Measurements from ENCODE around the gene SLC10A6. TPM values are rescaled to one million over a fixed set of nuclear protein-coding genes. Genes with fewer than 3 reads are reported as not detected.

SLC10A6 gene
- total and polyA plus RNA-seq, 2 donors (not counting 3 experiments of a cell fraction or from before 2014, with no cell fraction given) = 0.04 TPM; not detected in 1

DNA sequence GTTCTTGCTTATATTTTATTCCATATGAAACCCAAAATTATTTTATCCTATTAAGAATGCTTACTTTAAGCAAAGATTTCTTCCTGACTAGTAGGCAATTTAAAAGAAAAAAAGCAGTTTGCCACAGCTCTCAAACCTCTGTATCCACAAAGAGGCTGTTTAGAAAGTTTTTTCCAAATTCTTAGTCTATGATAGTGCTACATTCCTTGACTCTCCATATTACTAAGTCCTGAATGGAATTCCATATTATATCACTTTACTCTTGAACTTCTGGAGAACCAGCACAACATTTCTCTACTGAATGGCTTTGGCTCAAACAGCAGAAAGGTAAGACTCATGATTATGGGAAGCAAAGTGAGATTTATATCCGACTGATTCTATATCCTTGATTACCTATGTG lies 8.3 kb downstream of the SLC10A6 start:
- intact Hi-C loops (cut with micrococcal nuclease) (no loop called here), dilution Hi-C loops (cut with MboI; ENCODE audit: extremely low pct_ligation_motif_present, low sequenced_read_pairs) (no loop called here)
- no peak overlapping the region for H3K4me3 ChIP-seq (replicated peaks in 1 of 3; ENCODE audit: insufficient read depth in 1 of 3, low read depth in 1 of 3, low read length in 3 of 3)
- no peaks in the 10 kb centered on the region for H3K27me3 ChIP-seq (ENCODE audit: control insufficient read depth in 2 of 2, insufficient read depth in 2 of 2, low read length in 2 of 2)
- H3K79me2 ChIP-seq (ENCODE audit: control insufficient read depth, insufficient read depth, low read length) = no peaks in the 10 kb centered on the region
- CTCF ChIA-PET = no interaction called here
- no peak overlapping the region for H3K27ac ChIP-seq (ENCODE audit: insufficient read depth, low read depth, low read length)
- TF ChIP-seq JUN (IDR thresholded peaks at IDR 0.05; ENCODE audit: borderline replicate concordance, insufficient read depth, insufficient read length, low read depth) (no peak), POLR2A (IDR thresholded peaks at IDR 0.05; ENCODE audit: low read depth, low read length) (no peak), CTCF (IDR thresholded peaks at IDR 0.05; ENCODE audit: extremely low read depth in 1 of 2, insufficient read depth in 1 of 2, low read depth in 1 of 2, low read length in 2 of 2) (no peak), FOS (IDR thresholded peaks at IDR 0.05; ENCODE audit: borderline replicate concordance, insufficient read depth, low read length) (no peak), EZH2 (IDR thresholded peaks at IDR 0.05; ENCODE audit: borderline replicate concordance, low read depth, low read length, severe bottlenecking) (no peak), GATA2 (IDR thresholded peaks at IDR 0.05; ENCODE audit: insufficient read depth, insufficient read length, low read depth, low read length) (no peak), POLR2AphosphoS5 (IDR thresholded peaks at IDR 0.05; ENCODE audit: insufficient read depth, low read depth, low read length) (no peak), MYC (IDR thresholded peaks at IDR 0.05; ENCODE audit: low read depth, low read length) (no peak), MAX (IDR thresholded peaks at IDR 0.05; ENCODE audit: insufficient read depth, insufficient read length) (no peak)
- FAIRE-seq (no peak), DNase-seq (ENCODE audit: low read depth, low spot score) (no peak)
- H4K20me1 ChIP-seq (replicated peaks; ENCODE audit: control insufficient read depth, extremely low read depth, insufficient read depth, low read length) = no peaks in the 10 kb centered on the region
- BruUV-seq (replicated peaks) = no TSS peak
- POLR2A ChIA-PET = no interaction called here
- no peak overlapping the region for H3K4me2 ChIP-seq (ENCODE audit: insufficient read depth, low read length)
- no peak overlapping the region for H3K9ac ChIP-seq (replicated peaks; ENCODE audit: extremely low read depth, insufficient read depth, low read length)
- no peaks in the 10 kb centered on the region for H3K9me3 ChIP-seq (replicated peaks; ENCODE audit: control insufficient read depth, insufficient read depth, low read length)
- H2AFZ ChIP-seq (ENCODE audit: low read depth, low read length) = no peak overlapping the region
- H3K4me1 ChIP-seq (ENCODE audit: control insufficient read depth, extremely low read depth, insufficient read depth, low read length) = peaks cover 10% of the 10 kb centered on the region
- H3K9me1 ChIP-seq (replicated peaks; ENCODE audit: control insufficient read depth, extremely low read depth, insufficient read depth, low read length) = no peaks in the 10 kb centered on the region
- no peaks in the 10 kb centered on the region for H3K36me3 ChIP-seq (ENCODE audit: control insufficient read depth in 2 of 2, extremely low read depth in 1 of 2, insufficient read depth in 2 of 2, low read length in 2 of 2)

Data from endothelial cell of umbilical vein (primary cell).